8988T (cell line): ENCODE data around the gene RIN3.

Source experiments
- DNase-seq: peaks from one replicate; pipeline ENCODE4 v3.0.0; 2011

The RIN3 gene

DNA sequence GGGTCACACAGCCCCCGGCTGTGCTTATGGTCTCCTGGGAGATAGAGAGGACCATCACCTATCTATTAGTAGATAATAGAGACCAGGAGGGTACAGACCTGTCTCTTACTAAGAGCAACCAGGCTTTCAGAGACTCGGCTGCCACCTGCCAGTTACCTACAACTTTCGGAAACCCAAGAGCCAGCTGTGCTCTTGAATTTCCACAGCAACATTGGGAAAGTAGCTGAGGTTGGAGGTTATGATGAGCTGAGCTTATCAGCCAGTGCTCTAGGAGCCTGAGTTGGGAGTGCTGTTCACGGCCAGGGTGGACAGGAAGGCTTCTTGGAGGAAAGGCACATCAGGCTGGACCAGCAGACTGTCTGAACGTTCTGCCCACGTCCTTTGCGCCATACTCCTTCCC, 67.6 kb downstream of the RIN3 start:
- no peak for DNase-seq

DNA sequence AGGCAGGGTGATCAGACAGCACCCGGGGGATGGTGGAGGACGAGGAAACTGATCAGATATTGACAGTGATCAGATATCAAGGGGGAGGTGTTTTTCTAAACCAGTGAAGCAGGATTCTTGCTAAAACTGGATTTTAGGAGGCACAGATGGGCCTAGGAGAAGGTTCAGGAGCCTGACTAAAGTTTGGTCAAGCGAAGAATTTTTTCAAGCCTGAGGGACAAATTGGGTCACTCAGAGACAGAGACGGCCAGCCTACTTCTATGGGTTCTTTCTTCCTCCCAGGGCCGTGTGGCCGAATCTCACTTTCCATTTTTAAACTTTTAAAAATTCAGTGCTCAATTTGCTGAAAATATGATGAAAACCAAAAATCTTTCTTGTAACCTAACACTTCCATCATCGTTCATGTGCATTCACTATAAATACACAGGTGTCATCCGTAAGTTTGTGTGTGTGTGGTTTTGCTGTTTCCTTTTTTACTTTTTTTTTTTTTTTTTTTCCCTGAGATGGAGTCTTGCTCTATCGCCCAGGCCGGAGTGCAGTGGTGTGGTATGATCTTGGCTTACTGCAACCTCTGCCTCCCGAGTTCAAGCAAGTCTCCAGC, 68.5 kb downstream of the RIN3 start:
- DNase-seq: no peak

DNA sequence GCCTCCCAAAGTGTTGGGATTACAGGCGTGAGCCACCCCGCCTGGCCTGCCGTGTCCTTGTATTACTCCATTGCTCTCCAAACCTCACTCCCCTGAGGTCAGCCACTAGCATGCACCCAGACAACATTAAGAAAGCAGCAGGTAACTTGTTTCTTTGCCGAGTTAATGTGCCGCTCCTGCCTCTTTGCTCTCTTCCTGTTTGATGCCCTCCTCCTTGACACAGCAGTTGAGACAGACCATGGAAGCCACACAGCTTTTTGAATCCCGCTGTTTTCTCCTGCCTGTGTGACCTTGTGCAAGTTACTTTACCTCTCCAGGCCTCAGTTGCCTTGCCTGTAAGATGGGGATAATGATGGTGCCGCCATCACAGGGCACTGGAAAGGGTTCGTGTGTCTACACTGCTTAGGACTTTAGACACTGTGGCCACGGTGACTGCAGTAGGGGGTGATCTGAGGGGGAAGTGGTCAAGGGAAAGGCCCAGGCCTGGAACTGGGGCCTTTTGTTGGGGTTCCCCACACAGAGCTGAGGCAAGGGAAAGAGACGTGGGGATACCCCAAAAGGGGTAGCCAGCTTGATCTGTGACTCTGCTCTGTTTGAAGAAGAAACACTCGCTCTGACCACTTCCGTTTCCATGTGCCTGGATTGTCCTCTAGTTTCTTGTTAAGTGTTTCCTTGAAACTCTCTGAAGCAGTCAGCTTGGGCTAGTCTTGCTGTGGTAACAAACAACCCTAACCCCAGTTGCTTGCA, 69.3 kb downstream of the RIN3 start:
- DNase-seq: no peak

DNA sequence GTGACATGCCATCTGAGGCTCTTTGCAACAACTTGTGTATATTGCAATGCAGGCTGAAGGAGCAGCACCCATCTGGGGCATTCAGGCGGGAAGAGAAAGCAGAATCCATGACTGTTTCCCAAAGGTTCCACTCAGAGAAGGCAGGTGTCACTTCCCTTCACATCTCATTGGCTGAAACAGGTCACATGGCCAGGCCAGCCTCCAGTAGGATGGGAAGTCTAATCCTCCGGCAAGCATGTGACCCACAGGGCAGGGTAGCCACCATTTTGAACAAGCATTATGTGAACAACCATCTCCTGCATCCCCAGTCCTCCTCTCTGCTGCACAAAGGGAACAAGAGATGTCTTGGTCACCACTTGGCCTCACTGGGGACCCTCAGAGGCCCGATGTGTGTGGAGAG, 70.6 kb downstream of the RIN3 start:
- DNase-seq: no peak

DNA sequence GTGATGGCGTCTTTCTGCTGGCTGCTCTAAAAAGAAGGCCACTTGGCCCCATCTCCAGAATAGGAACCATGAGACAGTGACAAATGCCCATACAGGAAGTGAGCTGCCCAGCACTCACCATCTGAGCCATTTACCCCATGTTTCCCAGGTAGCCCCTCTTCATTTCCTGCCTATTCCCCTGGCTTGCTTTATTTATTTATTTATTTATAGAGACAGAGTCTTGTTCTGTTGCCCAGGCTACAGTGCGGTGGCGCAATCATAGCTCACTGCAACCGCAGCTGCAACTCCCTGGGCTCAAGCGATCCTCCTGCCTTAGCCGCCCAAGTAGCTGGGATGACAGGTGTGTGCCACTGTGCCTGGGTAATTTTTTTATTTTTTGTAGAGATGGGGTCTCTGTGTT, 71.2 kb downstream of the RIN3 start:
- no peak for DNase-seq

DNA sequence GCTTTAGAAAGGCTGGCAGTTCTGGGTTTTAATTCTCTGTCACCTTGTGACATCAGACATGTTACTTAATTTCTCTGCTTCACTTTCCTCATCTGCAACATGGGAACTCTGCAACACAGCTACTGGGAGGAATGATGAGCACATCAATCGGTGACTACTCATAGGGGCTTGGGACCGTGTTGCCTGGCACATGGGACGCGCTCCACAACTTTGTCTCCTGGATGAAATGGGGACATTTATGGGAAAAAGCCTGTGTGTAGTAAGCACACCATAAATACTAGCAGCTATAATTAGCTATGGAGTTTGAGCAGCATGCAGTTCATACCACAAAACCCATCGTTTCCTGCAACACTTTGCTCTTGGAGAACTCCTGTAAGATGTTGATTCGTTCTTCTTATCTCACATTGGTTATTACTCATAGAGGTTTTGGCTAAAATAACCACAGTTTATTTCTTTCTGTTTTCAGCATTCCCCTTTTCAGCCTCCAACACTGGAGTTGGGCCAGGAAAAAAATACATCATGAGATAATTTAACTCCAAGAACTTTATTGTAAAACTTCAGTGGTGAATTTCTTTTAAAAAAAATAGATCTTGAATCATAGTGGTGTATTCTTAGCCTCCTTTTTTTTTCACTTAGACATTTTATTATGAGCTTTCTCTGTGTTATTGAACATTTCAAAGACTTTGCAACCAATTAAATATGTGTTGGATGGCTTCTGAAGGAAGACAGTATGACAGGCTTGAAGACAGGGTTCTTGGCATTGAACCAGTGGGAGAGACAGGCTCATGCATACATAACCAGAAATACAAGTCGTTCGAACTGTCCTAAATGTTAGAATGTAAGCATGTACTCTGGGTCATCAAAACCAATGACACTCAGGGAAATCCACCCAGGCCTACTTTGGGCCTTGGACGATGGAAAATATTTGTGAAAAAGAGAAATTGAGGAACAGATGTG, 72.7 kb downstream of the RIN3 start:
- no peak for DNase-seq

DNA sequence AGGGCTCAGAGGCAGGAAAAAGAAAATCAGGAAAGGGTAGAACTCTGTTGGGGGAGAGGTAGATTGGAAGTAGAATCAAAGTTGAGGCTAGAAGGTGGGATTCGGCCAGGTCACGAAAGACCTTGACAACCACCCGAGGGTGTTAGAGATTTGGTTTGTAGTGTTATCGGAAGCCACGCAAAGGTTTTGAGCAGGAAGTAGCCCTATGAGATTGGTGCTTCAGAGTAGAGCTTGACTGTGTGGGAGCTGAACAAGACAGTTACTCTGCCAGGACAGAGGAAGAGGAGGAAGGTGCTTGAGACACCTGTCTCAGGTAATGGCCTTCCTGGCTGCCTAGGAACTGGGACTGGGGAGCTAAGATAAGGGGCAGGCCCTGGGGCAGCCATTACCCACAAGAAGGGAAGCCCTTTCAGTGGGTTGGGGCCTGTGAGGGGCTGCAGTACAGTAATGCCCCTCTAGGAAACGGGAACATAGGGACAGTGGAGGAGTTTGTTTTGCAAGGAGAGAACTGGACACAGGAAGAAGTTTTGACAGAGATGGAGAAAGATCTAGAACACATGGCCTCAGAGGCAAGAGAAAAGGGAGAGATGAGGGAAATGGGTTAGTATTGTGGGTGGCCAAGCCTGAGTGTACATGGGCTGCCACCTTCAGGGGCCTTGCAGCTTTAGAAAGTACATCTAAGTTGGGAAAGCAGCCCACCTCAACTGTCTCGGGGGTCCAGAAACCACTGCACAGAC, 73.5 kb downstream of the RIN3 start:
- no peak for DNase-seq

DNA sequence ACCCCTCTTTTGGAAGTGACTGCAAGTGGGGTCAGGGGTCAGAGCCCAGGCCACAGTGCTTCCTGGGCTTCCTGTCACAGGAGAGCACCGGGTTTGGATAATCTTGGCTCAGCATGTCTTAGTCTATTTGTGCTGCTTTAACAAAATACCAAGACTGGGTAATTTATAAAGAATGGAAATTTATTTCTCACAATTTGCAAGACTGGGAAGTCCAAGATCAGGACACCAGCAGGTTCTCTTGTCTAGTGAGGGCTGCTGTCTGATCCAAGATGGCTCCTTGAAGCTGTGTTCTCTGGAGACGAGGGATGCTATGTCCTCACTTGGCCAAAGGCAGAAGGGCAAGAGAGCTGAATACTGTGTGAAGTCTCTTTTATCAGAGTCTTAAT, 74.1 kb downstream of the RIN3 start:
- DNase-seq: no peak

DNA sequence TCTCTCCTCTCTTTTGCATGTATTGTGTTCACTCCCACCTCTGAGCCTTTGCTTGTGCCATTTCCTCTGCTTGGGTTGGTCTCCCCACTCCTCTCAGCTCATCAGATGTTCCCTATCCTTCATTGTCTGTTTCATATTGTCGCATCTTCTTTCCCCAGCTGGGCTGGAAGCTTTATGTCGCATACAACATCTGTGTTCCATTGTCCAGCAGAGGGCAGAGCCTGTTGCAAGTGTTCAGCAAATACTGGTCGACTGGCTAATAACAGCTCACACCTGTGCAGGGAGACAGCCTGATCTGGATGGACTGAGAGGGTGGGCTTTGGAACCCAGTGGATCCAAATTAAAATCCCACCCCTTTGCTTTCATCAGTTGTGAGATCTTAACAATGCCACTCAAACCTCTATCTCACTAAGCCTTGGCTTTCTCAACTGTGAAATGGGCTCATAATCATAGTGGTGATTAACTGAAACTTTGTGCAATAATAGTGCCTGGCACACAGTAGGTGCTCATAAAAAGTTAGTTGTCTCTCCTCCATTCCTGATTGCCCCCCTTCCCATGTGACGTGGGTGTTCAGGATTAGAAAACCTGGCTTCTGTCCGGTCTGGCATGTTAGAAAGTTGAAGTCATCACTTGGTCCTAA, 75.8 kb downstream of the RIN3 start:
- no peak for DNase-seq

DNA sequence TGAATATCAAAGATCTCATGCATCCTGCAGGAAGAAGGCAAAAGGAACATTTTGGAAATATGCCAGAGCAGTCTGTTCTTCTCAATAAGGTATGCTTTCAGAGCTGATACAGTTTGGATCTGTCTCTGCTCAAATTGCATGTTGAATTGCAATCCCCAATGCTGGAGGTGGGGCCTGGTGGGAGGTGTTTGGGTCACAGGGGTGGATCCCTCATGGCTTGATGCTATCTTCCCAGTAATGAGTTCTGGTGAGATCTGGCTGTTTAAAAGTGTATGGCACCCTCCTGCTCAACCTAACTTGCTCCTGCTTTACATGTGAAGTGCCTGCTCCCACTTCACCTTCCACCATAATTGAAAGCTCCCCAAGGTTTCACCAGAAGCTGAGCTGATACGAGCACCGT, 76.6 kb downstream of the RIN3 start:
- no peak for DNase-seq

DNA sequence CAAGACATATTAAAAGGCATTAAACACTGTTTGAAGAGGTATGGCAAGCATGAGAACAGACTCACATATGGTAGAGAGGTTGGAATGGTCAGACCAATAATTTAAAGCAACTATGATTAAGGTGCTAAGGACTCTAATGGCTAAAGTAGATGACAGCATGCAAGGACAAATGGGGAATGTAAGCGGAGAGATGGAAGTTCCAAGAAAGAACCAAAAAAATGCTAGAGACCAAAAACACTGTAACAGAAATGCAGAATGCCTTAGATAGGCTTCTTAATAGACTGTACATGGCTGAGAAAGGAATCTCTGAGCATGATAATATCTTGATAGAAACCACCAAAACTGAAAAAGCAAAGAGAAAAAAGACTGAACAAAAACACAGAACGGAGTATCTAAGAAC, 77.4 kb downstream of the RIN3 start:
- DNase-seq: no peak

DNA sequence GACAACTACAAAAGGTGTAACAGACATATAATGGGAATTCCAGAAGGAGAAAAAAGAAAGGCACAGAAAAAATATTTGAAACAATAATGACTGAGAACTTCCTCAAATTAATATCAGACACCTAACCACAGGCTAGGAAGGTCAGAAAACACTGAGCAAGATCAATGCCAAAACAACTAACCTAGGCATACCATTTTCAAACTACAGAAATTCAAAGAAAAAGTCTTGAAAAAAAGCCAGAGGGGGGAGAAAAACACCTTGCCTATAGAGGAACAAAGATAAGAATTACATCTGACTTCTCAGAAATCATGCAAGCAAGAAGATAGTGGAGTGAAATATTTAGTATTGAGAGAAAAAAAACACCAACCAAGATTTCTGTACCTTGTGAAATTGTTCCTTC, 77.8 kb downstream of the RIN3 start:
- DNase-seq: no peak

DNA sequence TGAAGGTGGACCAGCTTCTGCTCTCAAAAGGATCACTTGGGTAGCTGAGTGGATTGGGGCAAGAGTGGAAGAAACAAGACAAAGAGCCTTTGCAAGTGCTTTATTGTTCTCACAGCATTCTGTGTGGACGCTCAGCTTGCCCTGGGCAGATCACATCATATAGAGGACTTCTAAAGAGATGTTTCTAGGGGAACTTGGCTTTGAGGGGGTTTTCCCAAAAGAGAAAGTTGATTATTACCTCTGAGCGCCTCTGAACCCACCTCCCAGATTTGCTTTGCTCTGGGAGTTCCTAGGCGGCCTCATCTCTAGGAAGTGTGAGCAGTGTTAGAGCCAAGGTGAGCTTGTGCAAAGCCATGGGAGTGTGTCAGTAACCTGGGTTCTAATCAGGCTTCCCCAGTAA, 81.7 kb downstream of the RIN3 start:
- DNase-seq: no peak

DNA sequence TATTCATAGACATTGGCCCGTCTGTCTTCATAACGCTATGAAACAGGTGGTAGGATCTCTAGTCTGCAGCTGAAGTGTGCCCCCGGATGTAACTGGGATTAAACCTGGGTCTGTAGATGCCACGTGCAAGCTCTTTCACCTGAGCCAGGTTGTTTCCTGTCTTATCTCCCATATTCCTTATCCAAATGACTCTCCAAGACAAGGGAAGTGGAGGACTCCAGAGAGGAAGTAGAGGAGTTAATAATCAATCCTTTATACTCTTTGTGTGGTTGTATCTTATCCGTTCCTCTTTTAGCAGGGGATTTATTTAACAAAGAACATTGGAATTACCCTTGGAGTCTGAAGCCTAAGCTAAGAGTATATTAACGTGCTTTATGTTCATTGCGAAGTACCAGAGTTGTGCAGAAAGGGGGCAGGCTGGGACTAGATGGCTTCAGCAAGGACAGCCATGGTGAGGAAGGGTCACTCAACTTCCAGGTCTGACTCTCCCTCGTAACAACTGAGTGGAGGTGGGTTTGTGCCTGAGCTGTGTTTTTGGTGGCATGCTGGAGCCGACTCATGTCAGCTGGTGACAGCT, 82.8 kb downstream of the RIN3 start:
- no peak for DNase-seq

DNA sequence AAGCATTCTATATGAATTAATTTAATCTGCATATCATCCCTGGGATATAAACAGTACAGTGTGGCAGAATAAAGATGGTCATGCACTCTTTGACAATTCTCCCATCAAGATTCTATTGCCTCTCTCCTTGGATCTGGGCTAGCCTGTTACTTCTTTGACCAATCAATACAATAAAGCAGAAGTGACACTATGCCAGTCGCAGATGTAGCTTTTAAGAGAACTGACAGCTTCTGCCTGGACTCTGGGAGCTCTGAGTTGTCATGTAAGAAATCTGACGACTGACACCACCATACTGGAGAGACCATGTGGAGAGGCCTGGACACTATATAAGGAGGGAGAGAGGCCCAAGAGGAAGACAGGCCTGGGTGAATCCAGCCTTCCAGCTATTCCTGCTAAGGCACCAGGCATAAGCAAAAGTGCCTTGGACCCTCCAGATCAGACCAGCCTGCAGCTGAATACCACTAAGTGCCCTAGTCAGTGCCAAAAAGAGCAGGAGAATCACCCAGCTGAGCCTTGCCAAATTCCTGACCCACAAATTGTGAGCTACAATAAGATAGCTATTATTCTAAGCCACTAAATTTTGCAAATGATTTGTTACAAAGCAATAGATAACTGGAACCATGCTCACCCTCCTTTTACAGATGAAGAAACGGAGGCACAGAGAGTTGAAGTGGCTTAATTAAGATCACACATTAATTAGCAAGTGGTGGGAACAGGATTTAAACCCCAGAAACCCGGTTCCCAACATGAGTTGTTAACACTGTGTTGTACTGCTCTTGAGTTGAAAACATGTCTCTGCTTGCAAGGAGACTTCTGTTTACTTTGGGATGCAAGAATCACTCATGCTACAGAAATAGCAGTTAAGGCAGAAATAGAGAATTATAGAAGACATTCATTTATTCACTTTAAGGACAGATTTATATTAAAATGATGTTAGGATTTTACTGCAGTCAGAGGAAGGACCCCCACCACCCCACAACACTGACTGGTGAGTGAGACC, 84.6 kb downstream of the RIN3 start:
- no peak for DNase-seq

DNA sequence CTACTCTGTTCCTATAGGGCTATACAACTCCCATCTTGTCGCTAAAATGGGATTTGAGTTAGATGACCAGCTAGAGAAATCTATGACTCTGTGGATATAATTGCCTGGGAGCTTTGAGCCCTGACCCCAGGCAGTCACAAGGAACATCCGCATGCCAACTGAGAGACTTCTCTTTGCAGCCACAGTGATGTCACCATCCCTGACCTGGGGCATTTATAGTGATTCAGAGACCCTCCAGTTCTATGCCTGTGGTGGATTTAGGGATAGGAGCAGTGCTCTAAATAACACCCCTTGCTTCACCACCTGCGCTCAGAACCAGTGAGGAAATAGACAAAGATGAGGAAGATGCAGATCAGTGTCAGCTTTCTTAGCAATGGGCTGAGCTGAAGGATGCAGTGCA, 86.2 kb downstream of the RIN3 start:
- no peak for DNase-seq

DNA sequence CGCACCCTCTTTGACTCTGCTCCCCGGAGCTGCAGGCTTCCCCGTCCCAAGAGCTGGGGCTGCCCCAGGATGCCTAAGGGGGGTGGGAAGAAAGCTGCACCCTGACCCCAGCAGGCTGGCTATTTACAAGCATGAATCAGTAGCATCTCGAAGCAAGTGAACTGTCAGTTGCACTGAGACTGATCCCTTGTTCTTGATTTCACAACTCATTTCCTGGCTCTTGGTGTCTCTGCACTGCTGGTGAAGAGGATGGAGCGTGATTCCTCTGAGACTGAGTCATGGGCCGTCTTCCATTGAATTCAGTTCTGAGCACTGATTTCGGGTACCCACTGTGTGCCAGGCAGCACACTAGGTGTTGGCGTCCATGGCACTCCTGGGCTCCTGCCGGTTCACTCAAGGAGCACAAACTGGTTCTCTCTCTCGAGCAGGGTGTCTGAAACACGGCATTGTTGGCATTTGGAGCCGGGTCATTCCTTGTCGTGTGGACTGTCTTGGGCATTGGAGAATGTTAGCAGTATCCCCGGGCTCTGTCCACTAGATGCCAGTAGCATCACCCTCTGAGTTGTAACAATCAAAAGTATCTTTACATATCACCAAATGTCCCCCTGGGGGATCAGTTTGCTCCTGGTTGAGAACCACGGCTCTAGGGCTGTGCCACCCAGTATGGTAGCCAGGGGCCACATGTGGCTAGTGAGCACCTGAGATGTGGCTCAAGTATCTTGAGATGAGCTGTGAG, 86.9 kb downstream of the RIN3 start:
- no peak for DNase-seq

DNA sequence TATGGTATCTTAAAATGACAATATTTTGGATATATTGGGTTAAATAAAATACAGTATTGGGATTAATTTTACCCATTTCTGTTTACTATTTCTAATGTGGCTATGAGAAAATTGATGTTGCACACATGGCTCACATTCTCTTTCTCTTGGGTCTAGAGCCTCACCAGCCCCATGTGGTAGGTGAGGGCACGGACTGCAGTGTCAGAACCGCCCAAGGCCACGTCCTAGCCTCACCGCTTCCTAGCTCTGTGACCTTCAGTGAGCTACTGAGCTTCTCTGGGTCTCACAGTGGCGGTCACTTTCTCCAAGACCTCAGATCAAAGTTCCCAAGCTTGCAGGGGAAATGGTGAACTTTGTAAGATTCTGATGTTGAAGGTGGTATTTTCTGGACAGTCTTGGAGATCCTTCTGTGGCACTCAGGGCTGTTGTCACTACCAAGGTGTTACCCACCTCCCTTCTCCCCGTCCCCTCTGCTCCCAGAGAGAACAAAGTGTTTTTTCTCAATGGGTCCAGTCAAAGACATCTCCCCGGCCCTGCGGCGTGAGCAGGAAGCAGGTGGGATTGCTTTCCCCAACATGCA, 87.6 kb downstream of the RIN3 start:
- no peak for DNase-seq

DNA sequence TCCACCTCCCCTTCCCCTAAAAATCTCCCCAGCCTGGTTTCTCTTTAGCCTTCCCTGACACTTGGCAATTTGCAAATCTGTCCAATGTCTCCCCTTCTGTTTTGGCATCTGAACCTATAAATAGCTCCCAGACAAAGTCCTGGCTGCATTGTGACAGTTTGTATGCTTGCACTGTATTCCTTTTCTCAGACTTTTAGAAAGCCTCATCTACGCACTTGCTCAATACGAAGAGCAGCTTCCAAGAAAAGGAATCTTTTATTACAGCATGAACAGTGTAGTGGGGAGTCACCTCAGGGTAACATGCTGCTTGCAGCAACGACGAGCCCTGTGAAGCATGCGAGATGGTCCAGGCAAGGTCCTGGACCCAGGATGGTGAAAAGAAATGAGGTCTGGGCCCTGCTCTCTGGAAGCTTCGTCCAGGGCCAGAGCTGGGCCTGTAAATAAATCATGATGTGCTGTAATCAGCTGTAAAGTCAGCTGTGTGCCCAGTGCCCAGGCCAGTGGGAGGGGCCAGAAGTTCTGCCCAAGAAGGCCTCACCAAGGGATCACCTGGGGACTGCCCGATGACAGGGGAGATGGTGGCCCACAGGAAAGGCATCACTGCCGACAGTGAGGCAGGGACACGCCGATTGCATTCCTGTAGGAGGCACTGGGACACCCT, 88.3 kb downstream of the RIN3 start:
- DNase-seq: no peak
